GM21526 (cell line): ENCODE measurements around the gene ZFR2.
"Not testable (repeated sequence)": the region's sequence is repeated elsewhere in the genome, so short reads cannot be mapped to it uniquely, and the experiment has no call there.

ENCODE experiments used
- ATAC-seq: cut with Tn5 transposase; IDR thresholded peaks from one replicate; pipeline ENCODE4 v1.9.1; 2021; ENCODE audit warnings: moderate library complexity; ENCODE audit not compliant: unreplicated experiment, low FRiP score

ZFR2 gene

DNA sequence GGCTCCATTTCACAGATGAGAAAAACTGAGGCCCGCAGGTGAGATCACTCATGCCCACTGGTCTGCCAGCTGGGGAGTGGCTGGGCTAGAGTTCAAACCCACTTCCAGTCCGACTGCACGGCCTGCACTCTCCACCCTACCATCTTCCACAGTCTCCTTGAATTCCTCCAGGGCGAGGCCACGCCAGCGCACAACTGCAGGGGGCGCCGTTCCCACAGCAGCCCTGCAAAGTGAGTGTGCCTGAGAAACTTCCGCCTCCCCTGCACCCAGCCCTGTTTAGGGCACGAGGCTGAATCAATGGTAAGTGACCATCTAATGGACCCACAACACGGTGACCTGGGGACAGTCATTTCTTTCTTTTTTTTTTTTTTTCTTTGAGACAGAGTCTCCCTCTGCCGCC is 10.8 kb upstream of the ZFR2 start:
- no peak for ATAC-seq

DNA sequence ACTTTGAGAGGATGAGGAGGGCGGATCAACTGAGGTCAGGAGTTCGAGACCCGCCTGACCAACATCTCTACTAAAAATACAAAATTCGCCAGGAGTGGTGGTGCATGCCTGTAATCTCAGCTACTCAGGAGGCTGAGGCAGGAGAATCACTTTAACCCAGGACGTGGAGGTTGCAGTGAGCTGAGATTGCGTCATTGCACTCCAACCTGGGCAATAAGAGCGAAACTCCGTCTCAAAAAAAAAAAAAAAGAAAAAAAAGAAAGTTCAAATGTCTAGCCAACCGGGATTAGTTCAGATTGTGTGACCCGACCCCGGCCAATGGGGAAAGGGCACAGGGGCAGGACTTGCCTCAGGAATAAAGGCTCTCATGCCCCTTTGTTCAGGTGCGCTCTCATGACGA is 5.9 kb upstream of the ZFR2 start:
- ATAC-seq: not testable (repeated sequence)

DNA sequence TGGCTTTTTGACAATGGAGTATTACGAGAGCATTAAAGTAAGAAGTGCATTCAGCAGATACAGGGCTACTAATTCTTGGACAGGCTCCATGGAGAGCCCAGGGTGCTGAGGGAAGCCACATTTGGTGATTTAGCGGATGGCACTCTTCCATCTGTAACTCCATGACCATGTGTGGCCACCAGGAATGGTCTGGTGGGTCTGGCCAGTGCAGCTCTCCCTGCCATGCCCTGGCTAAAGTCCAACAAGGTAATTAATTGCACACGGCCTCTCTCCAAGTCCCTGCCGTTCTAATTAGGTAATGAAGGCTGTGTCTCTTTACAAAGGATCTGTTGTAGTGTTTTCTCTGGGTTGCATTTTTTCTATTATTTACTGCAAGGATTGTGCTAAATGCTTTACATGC is 4.3 kb upstream of the ZFR2 start:
- no peak for ATAC-seq

DNA sequence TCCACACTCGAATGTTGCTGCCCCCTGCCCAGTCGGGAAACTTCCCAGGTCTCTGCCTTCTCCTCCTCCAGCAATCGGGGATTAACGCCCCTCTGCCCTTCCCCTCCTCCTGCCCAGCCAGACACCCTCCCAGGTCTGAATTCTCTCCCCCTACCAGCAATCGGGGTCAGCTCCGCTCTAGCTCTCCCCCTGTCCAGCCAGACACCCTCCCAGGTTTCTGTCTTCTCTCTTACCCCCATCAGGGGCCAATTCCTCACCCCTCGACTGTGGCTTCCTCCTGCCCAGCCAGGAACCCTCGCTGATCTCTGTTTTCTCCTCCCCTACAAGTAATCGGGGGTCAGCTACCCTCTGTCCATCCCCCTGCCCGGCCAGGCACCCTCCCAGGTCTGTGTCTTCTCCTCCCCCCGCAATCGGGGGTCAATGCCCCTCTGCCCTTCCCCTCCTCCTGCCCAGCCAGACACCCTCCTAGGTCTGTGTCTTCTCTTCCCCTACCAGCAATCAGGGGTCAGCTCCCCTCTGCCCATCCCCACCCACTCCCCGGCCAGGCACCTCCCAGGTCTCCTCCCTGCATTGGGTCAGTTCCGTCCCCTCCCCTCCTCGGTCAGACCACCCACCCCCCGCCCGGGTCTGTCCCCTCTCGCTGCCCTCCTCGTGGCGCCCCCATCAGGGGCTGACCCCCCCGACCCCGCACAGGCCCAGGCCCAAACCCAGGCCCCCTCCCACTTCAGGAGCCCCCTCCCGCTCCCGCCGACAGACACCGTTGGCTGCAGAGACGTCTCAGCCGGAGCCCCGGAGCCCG is 668 bp downstream of the ZFR2 start:
- ATAC-seq: no peak

DNA sequence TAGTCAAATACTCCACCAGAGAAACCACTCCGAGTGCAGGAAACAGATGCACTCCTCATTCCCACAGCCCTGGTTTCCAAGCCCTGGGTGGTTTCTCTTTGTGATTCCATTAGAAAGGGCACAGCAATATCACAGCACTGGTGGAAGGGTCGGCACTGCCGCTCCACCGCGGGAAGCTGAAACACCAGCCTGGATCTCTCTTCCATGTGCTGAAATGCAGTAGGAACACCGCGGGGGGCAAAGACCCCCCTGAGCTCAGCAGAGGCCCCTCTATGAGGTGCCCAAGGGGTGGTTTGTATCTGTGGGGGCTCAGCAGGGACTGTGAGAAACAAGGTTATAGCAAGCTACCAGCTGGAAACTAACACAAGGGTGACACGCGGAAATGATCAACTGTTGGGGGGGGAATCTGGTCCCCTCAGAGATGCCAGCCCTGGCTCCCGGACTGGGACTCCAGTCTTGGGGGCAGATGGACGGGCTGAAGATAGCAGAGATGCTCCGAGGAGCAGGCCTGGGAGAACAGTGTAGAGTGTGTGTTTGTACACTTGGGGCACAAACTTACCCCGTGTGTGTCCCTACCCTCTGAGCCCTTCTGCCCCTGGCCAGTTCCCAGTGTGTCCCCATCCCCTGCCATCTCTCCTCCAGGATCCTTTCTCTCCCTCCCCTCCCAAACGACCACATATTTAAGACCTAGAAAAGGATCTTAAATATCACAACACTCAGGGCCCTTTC is 1.8 kb downstream of the ZFR2 start:
- ATAC-seq: no peak

DNA sequence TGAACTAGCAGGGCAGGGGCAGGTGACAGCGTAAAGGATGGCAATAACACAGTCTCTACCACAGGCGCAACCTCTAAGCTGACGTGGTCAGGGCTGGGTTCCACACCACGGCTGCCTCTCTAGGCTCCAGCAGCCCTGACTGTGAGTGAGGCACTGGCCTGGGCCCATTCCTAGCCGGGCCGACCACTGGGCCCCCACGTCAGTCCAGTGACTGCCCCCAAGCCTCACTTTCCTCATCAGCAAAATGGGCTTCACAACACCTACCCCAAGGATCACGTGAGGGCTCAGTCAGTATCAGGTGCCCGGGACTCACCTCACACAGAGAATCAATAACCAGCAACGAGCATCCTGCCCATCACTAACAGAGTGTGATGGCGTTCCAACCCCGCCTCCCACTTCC is 5.2 kb downstream of the ZFR2 start:
- no peak for ATAC-seq

DNA sequence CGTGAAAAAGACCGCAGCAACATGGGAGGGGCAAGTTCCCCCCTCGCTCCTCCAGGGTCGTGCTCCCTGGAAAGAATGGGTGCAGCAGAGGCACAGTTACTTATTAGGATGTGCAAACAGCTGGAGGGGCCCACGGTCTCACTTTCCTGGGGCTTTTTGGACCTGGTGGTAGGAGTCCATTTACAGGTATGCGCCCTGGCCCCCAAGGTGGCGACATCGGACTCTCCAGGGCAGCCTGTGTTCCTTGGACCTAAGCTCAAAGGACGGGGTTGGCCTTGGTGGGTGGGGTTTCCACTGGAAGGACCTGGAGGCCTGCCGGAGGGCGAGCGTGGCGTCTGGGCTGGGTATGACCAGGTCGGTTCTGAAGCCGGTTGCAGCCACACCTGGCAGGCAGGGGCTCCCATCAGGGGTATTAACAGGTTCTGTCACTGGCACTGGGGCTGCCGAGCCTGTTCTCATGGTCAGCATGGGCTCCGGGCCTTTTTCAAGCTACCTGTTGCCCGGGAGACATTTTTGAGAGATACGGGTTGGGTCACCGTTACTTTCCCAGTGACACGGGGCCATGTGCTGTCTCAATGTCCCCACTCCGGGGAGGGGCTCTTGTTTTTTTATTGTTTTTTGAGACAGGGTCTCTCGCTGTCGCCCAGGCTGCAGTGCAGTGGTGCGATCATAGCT is 5.9 kb downstream of the ZFR2 start:
- ATAC-seq: no peak

DNA sequence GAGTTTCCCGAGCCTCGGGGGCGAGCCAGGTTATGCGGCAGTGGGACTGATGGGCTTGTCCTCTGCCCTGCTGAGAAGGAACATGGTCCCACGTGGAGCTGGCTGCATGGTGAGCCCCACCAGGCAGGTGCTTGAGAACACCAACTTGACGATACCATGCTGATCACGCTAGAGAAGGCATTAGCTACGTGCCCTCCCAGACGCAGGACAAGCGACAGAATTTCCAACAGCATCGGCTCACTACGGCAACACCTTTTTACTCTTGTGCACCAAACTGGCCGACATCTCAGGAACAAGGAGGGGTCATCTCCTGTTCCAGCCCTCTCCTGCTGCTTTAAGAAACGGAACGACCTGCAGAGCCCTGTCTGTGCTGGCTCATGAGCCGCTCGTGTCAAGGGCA is 8.3 kb downstream of the ZFR2 start:
- no peak for ATAC-seq

DNA sequence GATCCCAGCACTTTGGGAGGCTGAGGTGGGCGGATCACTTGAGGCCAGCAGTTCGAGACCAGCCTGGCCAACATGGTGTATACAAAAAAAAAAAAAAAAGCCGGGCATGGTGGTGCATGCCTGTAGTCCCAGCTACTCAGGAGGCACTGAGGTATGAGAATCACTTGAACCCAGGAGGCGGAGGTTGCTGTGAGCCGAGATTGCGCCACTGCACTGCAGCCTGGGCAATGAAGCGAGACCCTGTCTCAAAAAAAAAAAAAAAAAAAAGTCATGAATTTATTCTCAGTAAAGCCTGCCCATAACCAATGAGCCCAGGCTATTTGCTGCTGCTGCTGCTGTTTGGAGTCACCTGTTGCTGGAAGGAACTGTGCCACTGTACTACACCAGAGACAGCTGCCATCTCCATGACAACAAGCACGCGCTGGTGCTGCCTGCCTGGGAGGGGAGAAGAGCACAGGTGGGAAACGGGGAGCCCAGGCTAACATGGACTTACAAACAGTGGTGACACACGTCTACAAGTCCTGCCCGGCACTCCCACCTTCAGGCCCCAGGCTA is 11.3 kb downstream of the ZFR2 start:
- no peak for ATAC-seq

DNA sequence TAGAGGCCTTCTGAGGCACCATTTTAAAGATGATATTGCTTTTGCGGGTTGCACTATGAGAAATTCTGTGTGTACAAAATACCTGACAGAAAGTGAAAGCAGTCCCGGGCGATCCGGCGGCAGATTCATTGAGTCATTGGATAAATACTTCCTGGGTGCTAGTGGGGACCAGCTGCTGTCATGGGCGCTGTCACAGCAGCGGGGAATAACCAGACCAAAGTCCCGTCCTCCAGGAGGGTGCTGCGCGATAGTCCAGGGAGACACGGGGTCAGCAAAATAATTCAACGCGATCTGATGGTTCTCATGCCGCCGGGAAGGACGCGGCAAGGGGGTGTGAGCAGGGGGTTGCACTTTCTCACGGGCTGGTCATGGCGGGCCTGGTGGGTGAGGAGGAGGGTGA is 13.5 kb downstream of the ZFR2 start:
- ATAC-seq: no peak

DNA sequence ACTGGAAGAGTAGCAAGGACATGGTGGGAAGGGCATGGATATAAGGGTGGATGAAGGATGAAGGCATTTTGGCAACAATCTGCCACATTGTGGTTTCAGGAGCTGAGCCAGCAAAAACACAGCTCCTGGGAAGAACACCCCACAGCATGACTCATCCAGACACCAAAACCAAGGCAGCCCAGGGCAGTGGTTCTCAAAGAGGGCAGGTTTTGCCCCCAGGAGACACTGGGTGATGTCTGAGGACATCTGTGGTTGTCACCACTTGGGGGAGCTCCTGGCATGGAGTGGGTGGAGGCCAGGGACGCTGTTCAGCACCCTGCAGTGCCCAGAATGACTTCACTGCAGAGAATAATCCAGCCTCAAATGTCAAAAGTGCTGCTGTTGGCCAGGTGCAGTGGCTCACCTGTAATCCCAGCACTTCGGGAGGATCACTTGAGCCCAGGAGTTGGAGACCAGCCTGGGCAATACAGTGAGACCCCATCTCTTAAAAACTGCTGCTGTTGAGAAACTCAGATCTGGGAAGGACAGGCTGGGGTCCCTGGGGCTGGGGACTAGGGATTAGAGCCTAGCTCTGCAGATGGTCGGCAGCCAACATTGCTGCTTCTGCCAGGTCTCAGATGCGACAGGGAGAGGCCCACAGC is 16.1 kb downstream of the ZFR2 start:
- ATAC-seq: no peak

DNA sequence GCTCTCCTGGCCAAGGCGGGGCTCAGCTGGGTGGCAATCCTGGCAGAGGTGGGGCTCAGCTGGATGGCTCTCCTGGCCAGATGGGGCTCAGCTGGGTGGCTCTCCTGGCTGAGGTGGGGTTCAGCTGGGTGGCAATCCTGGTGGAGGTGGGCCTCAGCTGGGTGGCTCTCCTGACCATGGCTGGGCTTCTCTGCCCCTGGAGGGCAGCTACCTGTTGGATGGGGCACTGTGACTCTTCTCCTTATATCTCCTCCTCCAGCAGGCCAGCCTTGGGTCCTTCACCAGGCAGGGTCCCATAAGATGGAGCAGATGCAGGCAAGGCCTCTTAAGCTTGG is 16.7 kb downstream of the ZFR2 start:
- ATAC-seq: no peak

DNA sequence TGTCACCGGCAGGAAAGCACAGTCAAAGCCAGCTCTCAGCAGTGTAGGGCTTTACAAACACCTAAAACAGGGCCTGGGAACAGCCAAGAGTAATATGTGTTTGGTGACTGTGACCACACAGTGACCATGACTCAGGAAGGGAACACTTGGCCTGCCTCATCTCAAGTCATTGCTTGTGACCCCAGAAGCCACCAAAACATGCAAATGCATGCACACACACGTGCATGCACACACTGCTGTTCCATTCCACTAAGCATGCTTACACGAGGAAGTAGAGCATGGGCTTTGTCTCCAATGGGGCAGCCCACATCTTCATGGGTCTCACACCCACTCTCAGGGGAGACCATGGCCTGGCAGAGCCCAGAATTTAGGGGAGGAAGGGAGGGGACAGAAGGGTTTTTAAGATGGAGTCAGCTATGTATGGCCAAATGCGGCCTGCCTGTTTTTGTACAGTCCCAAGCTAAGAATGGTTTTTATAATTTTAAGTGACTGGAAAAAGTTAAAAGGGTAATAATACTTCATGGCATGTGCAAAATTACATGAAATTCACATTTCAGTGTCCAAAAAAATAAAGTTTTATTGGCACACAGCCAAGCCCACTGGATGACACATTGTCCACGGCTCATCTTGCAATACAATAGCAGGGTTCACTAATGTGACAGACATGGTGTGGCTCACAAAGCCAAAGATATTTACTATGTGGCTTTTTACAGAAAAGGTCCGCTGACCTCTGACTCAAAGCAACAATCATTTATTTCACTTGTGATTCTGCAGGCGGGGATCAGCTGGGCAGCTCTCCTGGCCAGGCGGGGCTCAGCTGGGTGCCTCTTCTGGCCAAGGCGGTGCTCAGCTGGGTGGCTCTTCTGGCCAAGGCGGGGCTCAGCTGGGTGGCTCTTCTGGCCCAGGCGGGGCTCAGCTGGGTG is 17.3 kb downstream of the ZFR2 start:
- ATAC-seq: no peak

DNA sequence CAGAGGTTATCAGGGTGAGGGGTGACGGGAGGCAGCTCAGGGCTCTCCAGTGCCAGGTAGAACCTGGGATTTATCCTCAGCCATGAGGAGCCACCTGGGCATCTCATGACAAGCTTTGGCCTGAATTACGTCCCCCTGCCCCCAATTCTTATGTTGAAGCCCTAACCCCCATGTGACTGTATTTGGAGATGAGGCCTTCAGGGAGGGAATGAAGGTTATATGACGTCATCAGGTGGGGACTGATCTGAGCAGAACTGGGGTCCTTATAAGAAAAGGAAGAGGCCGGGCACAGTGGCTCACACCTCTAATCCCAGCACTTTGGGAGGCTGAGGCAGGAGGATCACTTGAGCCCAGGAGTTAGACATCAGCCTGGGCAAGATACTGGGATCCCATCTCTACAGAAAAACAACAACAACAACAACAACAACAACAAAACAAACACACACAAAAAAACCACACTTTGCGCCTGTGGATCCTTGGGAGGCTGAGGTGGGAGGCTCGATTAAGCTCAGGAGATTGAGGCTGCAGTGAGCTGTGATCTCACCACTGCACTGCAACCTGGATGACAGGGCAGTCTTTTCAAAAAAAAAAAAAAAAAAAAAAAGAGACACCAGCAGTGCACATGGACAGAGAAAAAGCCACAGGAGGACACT is 18.4 kb downstream of the ZFR2 start:
- no peak for ATAC-seq

DNA sequence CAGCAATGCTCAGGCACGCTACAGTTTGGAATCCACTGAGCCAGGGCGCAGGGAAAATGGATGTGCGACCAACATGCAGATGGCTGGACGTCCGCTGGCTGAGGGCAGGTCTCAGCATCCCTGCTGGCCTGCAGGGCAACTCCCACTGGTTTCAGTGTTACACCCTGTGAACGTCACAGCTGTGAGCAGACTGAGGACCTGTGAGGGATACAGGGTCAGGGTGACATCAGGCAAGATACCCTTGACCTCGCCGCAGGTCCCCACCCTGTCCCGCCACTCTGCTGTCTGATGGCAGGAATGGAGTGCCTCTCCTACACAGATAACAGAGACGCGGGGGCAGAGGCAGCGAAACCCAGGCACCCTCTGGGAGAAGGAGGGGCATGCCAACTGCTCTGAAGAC is 19.1 kb downstream of the ZFR2 start:
- no peak for ATAC-seq

DNA sequence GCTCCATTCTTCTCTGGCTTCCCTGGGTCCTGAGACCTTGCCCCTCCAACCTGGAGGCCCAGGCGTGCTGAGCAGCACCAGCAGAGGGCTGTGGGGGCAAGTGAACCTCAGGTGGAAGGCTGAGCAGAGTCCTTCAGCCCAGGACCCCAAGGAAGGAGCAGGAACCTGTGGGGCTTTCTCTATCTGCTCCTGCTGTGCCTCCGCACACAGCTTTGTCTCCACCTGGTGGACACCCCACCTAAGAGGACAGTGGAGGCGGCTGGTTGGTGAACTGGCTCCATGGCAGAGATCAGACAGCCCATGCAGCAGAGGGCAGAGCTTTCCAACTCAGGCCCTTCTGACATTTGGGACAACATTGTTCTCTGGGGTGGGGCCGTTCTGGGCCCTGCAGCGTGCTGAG is 19.7 kb downstream of the ZFR2 start:
- ATAC-seq: no peak

DNA sequence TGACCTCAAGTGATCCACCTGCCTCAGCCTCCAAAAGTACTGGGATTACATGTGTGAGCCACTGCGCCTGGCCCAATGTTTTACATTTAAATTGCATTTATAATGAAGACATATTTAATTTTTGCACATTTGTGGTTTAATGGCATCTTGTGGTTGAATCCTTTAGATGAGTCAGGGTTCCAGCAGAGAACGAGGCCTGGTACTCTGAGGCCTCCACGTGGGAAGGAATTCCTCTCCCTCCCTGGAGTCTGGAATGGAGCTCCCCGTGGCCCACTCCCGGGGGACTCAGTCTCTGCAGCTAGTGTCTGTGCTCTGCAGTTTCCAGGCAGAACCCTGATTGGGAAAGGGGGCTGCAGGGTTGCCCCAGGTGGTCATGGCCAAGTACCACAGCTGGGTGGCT is 24.2 kb downstream of the ZFR2 start:
- no peak for ATAC-seq

DNA sequence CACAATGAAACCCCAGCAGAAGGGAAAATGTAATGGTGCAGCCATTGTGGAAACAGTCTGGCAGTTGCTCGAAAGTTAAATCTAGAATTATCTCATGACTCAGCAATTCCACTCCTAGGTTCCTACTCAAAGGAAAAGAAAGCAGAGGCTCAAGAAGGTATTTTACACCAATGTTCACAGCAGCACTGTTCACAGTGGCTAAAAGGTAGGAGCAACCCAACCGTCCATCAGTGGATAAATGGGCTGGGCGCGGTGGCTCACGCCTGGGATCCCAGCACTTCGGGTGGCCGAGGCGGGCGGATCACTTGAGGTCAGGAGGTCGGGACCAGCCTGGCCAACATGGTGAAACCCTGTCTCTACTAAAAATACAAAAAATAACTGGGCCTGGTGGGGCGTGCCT is 25.9 kb downstream of the ZFR2 start:
- no peak for ATAC-seq

DNA sequence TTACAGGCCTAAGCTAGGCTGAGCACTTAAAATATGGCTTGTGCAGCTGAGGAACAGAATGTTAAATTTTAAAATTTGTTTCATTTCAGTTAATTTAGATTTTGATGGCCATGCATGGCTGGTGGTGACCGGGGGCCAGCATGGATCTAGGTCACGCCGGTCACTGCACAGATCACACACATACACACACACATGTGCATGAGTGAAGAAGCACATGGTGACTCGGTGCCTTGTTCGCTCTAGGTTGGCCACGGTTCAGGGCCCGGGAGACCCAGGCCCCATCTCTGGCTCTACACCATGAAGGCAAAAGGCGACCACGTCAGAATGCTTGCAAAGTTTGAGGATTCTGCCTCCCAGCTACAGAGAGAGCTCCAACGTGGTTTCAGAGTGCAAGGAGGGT is 28.0 kb downstream of the ZFR2 start:
- ATAC-seq: no peak

DNA sequence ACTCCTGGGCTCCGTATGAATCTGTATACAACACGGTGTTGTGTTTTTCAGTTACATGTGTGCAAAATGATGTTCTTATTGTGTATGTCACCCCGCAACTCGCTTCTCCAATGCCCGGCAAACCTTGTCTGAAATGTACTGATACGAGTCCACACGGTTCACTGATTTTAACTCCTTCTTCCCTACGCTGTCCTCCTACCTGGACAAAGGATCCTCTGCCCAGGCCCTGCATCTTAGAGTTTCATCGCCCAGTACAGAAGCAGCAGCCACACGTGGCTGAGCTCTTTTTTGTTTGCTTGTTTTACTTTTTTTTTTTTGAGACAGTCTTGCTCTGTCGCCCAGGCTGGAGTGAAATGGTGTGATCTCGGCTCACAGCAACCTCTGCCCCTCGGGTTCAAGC is 28.9 kb downstream of the ZFR2 start:
- no peak for ATAC-seq
